Neural progenitor cell (in vitro differentiated cells): ENCODE measurements around the gene CDC16.

Source experiments
- CTCF ChIP-seq: fragments of 200-600 bp; sonication (generic); IDR thresholded peaks from 2 replicates; pipeline ENCODE4 v1.5.1; 2017; ENCODE audit warnings: antibody characterized with exemption, mild to moderate bottlenecking
- EZH2 ChIP-seq: fragments of 200-600 bp; sonication (generic); IDR thresholded peaks from 2 replicates; pipeline ENCODE4 v1.6.1; 2017; ENCODE audit warnings: antibody characterized with exemption, mild to moderate bottlenecking, moderate library complexity
- EZH2phosphoT487 ChIP-seq: fragments of 200-600 bp; sonication (generic); IDR thresholded peaks from 2 replicates; pipeline ENCODE4 v1.6.1; 2017; ENCODE audit warnings: antibody characterized with exemption

DNA sequence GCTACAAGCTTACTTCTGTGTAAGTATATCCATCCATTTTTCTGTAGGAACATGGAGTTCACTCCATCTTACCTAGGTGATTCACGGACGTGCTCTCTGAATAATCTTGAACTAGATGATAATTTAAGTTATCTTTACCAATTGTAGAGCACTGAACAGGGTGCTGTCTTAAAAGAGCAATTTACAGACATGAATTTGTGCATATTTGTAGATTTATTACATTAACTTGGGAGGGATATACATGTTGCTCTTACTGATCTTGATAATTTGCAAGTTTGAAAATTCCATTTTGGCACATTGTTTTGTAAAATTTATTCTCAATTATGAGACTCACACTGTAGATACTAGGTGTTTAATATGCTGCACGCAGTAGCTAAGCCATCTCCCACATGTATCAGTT lies 9.3 kb downstream of the CDC16 start:
- TF ChIP-seq CTCF: no peak
- no peak for TF ChIP-seq EZH2
- no peak for TF ChIP-seq EZH2phosphoT487
